ENCODE results near the gene ELFN2.
"Not testable (repeated sequence)": the region's sequence is repeated elsewhere in the genome, so short reads cannot be mapped to it uniquely, and the experiment has no call there.

ELFN2 gene

DNA sequence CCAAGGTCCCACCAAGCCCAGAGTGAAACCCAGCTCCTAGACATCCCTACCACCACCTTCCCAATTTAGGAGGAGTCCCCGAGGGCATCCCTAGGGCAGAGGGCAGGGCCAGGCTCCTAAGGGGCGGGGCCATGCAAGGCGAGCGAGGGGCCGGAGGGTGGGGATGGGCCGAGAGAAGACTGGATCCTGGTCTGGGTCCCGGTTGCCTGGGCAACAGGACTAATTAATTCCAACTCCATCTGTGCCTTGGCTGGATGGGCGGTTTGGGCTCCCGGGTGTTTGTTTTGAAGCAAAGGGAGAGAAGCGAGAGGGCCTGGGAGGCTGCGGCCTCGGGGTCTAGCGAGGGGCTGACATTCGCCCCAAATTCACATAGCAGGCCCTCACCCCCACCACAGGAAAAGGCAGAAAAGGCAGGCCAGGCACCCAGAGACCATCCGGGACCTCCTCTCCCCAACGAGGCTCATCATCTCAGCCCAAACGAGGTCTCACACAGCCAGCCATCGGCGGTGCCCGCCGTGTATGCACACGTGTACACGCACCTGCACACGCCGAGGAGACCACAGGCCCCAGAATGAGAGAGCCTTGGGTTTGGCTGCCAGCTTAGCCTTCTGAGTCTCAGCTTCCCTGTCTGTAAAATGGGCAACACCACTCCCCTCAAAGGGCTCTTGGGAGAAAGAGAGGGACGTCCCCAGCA is 23.9 kb downstream of the ELFN2 start:
- H3K4me3 ChIP-seq (ENCODE audit: low read depth, low read length) = no peak overlapping the region
- TF ChIP-seq, protein P1, sequence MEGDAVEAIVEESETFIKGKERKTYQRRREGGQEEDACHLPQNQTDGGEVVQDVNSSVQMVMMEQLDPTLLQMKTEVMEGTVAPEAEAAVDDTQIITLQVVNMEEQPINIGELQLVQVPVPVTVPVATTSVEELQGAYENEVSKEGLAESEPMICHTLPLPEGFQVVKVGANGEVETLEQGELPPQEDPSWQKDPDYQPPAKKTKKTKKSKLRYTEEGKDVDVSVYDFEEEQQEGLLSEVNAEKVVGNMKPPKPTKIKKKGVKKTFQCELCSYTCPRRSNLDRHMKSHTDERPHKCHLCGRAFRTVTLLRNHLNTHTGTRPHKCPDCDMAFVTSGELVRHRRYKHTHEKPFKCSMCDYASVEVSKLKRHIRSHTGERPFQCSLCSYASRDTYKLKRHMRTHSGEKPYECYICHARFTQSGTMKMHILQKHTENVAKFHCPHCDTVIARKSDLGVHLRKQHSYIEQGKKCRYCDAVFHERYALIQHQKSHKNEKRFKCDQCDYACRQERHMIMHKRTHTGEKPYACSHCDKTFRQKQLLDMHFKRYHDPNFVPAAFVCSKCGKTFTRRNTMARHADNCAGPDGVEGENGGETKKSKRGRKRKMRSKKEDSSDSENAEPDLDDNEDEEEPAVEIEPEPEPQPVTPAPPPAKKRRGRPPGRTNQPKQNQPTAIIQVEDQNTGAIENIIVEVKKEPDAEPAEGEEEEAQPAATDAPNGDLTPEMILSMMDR (IDR thresholded peaks at IDR 0.05; ENCODE audit: low read depth, low read length, missing control alignments) = no peak
- DNase-seq (ENCODE audit: low read depth) = no peak

GRCh38 chr22:37402184-37402506 is 25.1 kb downstream of the ELFN2 start:
- TF ChIP-seq, protein P1 (IDR thresholded peaks at IDR 0.05; ENCODE audit: low read depth, low read length, missing control alignments) = no peak
- H3K4me3 ChIP-seq (ENCODE audit: low read depth, low read length) = no peak overlapping the region
- no peak for DNase-seq (ENCODE audit: low read depth)

GRCh38 chr22:37401401-37402183 is 25.7 kb downstream of the ELFN2 start:
- TF ChIP-seq, protein P1 (IDR thresholded peaks at IDR 0.05; ENCODE audit: low read depth, low read length, missing control alignments) = no peak
- H3K4me3 ChIP-seq (ENCODE audit: low read depth, low read length) = no peak overlapping the region
- DNase-seq (ENCODE audit: low read depth) = no peak

DNA sequence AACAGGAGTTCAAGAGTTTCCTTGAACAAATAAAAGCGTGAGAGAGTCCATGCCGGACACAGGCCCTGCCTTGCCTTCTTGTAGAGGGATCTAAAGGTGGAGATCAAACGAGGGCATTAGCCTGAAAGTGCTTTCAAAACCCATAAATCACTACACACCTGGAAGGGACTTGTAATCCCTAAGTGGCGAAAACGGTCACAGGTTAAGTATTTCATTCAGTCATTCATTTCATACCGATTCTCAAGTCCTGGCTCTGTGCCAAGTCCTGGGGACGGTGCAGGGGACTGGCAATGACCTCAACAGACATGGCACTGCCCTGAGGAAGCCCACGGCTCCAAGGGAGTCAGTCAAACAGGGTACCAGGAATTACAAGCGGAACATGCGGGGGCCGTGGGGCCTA is 26.6 kb downstream of the ELFN2 start:
- H3K4me3 ChIP-seq (ENCODE audit: low read depth, low read length) = no peak overlapping the region
- TF ChIP-seq, protein P1 (IDR thresholded peaks at IDR 0.05; ENCODE audit: low read depth, low read length, missing control alignments) = no peak
- no peak for DNase-seq (ENCODE audit: low read depth)

GRCh38 chr22:37399457-37399856 is 27.8 kb downstream of the ELFN2 start:
- not testable (repeated sequence) for DNase-seq (ENCODE audit: low read depth); H3K4me3 ChIP-seq (ENCODE audit: low read depth, low read length)

DNA sequence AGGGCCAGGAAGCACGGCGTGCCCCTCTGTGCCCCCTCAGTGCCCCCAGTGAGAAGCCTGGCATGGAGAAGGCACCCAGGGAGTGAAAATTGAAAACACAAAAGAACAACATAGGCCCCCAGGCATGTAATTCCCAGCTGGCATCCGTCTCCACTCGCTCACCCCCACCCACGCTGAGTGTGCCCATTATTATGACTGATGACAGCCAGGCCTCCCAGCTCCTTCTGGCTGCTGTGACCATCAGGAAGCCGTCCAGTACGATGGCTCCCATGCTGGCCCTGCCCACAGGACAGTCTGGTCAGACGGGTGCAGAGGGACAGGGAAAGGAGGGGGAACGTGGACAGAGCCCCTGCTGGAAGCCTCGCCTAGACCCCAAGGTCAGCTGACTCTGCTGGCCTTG is 30.1 kb downstream of the ELFN2 start:
- no peak overlapping the region for H3K4me3 ChIP-seq (ENCODE audit: low read depth, low read length)
- TF ChIP-seq, protein P1 (IDR thresholded peaks at IDR 0.05; ENCODE audit: low read depth, low read length, missing control alignments) = no peak
- DNase-seq (ENCODE audit: low read depth) = no peak

GRCh38 chr22:37396488-37397084 is 30.7 kb downstream of the ELFN2 start:
- H3K4me3 ChIP-seq (ENCODE audit: low read depth, low read length) = no peak overlapping the region
- DNase-seq (ENCODE audit: low read depth) = no peak
- TF ChIP-seq, protein P1 (IDR thresholded peaks at IDR 0.05; ENCODE audit: low read depth, low read length, missing control alignments) = no peak

All from GM12864 (cell line).